DMS53 (cell line): ENCODE results near the gene MRPL58.
"Not testable (repeated sequence)": the region's sequence is repeated elsewhere in the genome, so short reads cannot be mapped to it uniquely, and the experiment has no call there.

Experiments
- DNase-seq: peaks from one replicate; lab custom pipeline; 2025; lab: John Stamatoyannopoulos, UW

MRPL58 gene

DNA sequence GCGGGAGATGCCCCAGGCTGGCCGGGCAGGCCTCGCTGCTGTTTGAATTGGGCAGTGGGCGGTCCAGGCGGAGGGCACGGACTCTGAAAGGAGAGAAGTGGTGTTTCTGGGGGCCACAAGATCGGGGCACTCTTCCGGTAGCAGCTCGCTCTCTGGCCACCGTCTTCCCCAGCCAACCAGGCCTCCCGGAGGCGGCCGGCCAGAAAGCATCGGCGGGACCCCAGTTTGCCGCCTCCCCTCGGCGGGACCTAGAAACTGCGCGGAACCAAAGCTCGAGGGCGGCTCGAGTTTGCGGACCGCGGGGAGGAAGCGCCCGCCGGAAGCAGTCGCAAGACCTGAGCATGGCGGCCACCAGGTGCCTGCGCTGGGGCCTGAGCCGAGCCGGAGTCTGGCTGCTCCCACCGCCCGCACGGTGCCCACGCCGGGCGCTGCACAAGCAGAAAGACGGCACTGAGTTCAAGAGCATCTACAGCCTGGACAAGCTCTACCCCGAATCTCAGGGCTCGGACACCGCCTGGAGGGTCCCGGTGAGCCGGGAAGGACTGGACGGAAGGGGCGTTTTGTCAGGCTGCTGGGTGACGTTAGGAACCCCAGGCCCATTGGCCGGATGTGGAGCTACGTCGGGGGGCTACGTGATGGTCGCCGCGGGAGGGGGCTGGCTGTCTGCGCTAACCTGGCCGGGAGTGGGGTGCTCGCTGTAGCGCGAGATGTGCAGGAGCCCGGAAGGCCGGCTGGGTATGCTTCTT lies at the start of gene MRPL58:
TSS of gene MRPL58 (plus strand) at position 325 of the 746 bp plus-strand sequence. CDS start at position 342, 17 bp downstream.
- peak; percentile 95 for DNase-seq

- DNase-seq = no peak
These were observed 48.8 kb upstream of the MRPL58 start for GRCh38 chr17:74963656-74964055.

DNA sequence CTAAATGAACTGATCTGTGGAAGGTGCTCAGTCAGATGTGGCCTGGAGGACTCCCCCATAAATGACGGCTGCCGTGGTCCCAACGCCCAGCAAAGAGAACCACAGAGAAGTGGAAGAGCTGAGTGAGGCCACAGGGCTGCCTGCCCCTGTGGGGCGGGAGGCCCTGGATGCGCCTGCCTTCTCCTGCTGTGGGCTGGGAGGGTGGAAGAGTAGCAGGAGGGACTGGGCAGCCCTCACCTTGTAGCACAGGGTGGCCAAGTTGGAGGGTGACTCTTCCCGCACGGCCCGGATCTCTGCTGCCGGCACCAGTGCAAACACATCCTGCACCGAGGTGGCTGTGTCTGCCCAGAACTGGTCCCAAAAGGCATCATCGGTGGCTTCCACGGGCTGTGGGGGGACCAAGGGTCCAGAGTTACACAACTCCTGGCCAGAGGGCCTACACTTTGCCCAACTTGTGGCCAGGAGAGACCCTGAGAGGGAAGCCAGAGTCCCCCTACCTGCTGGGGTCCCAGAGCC lies 48.2 kb upstream of the MRPL58 start:
- no peak for DNase-seq

DNA sequence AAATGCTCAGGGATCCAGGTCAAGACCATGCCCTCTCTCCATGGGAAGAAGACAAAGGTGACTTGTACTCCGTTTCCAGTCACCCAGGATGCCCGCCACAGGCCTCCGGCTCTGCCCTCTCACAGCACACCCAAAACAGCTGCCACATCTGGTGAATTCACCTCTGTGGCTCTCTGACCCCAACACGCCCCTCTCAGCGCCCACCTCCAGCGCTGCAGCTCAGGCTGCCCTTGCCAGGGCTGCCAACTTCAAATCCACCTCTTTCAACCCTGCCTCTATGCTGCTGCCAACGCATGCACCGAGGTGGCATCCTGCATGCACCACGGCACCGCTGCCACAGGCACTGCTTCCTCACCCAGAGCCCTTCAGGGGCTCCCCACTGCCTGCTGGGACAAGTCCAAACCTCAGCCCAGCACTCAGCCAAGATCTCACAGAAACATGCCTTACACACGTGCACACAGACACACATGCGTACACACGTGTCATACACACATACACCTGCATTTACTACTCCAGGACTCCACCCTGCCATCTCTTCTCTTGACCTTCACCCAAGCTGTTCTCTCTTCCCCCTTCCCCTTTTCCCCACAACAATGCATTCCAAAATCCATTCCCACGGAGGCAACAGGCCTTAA lies 47.4 kb upstream of the MRPL58 start:
- DNase-seq = no peak

DNA sequence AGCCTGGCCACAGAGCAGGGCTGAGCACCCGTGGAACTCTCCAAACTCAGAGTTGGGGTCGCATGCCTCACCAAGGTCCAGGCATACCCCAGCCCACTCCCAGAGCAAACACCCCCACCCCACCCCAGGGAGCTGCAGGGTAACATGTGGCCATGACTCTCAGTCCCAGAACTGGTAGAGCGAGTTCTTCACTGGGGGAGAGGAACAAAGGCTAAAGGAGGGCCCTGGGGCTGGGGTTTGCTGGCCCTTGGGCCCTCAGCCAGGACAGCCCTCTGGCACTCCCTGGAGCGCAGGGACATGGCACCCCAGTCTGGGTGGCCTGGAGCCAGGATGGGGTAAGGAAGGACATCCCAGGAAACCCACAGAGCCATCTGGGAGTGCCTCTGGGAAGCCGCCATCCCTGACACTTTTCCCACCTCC lies 44.1 kb upstream of the MRPL58 start:
- peak; percentile 73 for DNase-seq

DNA sequence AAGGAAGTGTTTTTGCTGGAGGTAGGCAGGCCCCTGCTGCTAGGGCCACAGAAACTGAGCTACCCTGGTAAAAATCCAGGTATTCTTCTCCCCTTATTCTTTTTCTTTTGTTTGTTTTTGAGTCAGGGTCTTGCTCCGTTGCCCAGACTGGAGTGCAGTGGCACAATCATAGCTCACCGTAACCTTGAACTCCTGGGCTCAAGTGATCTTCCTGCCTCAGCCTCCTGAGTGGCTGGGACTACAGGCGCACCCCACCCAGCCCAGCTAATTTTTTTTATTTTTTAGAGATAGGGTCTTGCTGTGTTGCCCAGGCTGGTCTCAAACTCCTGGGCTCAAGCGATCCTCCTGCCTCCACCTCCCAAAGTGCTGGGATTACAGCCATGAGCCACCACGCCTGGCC lies 43.0 kb upstream of the MRPL58 start:
- DNase-seq = not testable (repeated sequence)

DNA sequence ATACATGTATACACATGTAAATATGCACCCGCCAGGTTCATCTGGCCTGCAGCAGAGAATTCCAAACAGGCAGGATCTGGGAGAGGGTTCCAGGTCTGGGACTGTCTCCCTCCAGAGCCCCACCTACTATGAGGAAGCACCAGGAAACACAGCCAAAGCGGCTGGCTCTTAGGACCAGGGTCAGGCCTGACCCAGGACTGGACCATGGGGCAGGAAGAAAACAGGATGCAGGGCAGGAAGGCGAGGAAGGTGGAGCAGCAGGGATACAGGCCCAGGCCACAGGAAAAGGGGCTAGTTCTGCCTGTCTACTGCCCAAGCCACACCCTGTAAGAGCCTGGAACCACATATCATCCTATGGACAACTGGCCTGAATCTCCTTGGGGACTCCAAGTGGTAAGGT lies 42.1 kb upstream of the MRPL58 start:
- DNase-seq = no peak

- no peak for DNase-seq
These were observed 41.2 kb upstream of the MRPL58 start for GRCh38 chr17:74971069-74971841.

DNA sequence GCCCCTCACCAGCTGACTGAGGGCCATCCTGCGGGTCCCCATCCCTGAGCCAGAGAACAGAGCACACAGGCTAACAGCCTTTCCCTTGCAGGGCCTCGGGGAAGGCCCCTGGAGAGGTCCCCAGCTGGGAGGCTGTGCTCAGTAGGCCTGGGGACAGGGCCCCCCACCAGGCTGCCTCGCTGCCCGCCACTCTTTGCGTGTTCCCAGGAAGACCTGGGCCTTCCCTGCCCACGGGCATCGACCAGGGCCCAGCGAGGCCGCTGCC lies 40.7 kb upstream of the MRPL58 start:
- DNase-seq = no peak

DNA sequence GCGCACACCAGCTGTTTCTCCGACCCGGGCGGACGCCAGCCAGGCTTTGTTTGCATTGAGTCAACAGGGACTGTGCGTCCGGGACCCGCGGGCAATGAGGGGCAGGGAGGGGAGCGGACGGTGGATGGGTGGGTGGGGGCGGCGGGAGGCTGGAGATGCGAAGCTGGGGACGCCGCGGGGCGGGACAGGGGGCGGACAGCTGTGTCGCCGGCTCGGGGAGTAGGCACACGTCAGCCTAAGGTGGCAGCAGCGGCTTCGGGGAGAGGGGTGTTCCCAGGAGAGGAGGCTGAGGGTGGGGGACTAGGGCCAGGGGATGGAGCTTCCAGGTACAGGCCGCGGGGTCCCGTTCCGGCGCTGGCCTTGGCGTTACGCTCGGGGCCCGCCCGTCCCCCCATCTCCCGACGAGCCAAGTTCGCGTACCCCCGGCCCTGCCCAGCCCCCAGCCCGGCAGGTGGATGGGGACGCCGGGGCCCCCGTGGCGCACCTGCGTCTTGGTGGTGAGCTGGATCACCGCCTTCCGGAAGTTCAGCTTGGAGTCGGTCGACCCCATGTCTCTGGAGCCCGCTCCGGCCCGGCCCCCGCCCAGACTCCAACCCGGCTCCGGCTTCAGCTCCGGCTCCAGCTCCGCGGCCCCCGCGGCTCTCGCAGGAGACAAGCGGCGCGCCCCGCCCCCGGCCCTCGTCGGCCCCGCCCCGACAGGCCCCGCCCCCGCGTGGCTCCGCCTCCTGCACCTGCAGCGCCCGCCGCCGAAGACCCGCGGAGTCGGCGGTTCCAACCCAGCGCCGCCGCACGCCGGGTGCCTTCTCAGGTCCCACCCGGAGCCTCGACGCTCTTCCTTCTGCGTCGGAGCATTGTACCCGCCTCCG lies 40.1 kb upstream of the MRPL58 start, which contains the start of gene HID1:
TSS of gene HID1 (minus strand) at position 653 of the 866 bp plus-strand sequence. CDS start at position 550, 103 bp downstream.
- DNase-seq = peak; percentile 92

DNA sequence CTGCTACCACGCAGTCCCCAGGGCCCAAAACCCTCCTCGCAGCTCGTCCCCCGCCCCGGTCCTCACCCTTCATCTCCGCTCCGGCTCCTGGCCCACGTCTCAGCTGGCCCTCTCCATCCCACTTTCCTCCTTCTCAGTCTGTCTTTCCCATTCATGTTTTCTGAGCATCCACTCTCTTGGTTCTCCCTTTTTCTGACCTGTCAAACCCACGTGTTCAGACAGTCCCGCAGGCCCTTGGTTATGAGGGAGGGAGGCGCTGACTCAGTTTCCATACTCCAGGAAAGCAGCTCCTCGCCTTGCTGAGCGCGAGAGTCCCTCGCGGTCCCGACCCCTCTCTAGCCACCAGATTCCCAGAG lies 39.5 kb upstream of the MRPL58 start:
- no peak for DNase-seq

DNA sequence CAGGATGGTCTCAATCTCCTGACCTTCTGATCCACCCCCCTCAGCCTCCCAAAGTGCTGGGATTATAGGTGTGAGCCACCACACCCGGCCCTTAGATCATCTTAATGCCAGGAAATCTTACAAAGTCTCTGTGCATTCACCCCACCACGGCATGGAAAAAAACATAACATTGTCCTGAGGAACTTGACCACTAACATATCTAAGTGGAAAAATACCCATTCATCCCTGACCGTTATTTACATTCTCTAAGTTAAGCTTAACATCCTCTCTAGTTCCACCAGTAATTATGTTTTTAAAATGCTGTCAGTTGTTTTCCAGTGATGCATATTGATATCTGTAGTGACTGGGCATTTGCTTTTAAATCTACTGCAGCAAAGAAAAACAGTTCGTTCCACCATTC lies 36.5 kb upstream of the MRPL58 start:
- DNase-seq = no peak

GRCh38 chr17:74977802-74978201 lies 34.7 kb upstream of the MRPL58 start:
- DNase-seq = no peak

GRCh38 chr17:74978240-74978639 lies 34.2 kb upstream of the MRPL58 start:
- DNase-seq = no peak

DNA sequence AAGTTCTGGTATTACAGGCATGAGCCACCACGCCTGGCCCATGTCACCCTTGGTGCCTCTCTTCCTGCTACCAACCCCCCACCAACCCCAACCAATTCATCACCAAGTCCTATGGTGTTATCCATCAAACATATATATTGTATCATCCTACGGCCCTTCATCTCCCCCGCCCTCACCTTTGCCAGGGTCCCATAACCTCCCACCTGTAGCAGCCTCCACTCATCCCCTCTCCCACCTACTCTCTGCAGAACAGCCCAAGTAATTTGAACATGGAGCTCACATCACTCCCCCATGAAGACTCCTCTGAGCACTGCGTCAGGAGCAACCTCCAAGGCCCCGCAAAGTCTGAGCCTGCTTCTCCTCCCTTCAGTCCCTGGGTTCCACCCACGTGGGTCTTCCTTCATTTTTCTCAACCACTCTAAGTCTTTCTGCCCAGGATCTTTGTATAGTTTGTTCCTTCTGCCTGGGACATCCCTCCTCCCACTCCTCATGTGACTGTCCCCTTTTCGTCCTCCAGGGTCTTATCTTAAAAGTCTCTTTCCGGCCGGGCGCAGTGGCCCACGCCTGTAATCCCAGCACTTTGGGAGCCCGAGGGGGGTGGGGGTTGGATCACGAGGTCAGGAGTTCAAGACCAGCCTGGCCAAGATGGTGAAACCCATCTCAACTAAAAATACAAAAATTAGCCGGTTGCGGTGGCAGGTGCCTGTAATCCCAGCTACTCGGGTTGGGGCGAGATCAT lies 32.9 kb upstream of the MRPL58 start:
- no peak for DNase-seq

- DNase-seq = no peak
These were observed 31.0 kb upstream of the MRPL58 start for GRCh38 chr17:74981318-74981978.

- DNase-seq = peak; percentile 96
These were observed 30.3 kb upstream of the MRPL58 start for GRCh38 chr17:74981979-74982662.

GRCh38 chr17:74982663-74983313 lies 29.7 kb upstream of the MRPL58 start:
- peak; percentile 80 for DNase-seq

- DNase-seq = no peak
These were observed 26.3 kb upstream of the MRPL58 start for GRCh38 chr17:74986206-74986576.
